HG02870 (cell line): ENCODE data around the gene APCDD1L.

ENCODE experiments used
- ATAC-seq: cut with Tn5 transposase; IDR thresholded peaks from one replicate; pipeline ENCODE4 v1.9.1; 2021; ENCODE audit warnings: mild to moderate bottlenecking, moderate library complexity; ENCODE audit not compliant: unreplicated experiment

Gene APCDD1L

DNA sequence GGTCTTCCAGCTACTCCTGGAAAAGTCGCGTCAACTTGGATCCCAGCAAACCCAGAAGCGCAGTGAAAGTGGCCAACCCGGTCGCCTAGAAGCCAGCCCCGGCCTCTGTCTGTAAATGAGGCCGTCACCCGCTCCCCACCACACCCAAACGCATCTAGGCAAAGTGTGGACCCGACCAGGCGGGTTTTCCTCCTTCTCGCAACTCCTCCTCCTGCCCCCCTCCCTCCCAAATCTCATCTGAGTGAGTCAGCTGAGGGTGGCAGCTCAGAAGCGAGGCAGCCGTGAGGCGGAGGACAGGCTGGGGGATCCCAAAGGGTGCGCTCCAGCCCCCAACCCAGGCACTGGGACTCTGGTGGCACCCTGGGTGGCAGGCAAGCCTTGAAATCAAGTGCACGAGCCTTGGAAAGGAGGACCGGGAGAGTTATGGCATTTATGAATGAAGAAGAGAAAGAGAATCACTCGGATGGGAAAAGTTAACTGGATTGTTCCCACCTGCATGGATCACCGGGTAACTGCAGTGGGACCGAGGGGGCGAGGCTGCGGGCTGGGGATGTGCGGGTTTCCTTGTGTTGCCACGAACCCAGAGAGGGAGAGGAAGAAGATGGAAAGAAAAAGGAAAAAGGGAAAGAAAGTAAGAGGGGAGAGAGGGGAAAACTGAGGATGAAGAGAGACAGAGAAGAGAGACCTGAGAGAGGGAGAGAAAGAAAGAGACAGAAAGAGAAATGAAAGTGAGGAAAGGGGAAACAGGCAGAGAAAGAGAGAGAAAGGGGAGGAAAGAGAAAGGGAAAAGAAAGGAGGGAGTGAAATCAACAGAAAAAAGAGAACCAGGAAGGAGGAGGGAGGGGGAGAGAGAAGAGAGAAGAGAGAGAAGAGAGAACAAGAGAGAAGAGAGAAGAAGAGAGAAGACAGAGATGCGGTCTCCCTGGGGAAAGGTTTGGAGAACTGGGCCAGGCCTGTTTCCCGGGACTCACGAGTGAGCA lies at the start of gene APCDD1L:
TSS of gene APCDD1L (minus strand) at position 167 of the 980 bp plus-strand sequence. CDS start 692 bp downstream, outside the sequence.
- no peak for ATAC-seq

DNA sequence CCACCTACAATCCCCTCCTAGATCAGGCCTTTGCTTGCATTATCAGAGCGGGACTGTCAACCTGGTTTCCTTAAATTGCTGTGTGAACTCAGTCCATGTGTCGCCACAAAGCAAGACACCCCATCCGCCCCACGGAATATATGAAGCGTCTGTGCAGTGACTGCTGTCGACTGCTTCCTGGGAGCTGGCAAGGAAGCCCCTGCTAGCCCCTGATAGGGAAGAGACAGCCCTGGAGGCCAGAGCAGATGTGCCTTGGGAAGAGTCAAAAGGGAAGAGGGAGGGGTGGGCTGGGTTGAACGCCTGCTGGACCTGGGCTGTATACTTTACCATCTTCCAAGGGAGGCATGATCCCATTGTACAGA lies 44.1 kb upstream of the APCDD1L start:
- no peak for ATAC-seq

DNA sequence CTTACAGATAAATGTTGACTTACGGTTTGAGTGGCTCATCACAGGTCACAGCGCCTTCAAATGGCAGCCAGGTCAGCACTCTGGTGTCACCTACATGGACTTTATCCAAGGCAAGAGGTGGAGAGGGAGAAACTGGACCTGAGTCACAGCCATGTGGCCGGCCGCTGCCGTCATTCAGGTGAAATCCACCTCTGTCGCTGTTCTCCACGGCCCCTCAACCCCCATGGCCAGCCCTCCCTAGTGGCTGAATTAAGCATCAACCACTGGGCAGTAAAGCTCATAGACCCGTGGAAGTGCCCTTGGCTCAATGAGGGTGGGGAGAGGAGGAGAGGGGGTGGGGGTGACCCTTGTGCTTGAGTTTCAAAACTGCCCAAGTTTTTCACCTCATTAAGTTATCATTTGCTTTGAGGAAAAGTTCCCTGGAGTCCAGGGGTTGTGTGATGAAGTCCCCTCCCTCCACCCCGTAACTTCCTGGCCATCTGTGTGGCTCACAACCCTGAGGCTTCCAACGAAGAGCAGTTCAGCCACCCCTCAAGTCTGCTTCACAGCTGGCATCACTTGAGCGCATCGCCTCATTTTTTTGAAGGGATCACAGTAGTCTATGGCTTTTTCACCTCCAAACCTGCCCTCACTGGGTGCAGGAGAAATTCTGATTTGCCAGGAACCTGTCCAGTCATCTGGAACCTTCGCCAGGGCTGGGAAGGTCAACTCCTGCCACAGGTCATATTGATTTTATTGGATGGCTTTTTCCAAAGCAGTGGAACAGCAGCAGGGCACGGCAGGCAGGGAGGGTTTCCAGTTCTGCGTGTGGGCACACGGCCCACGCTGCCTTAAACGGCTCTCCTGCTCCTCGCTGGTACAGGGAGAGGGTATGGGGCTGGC lies 43.5 kb upstream of the APCDD1L start:
- no peak for ATAC-seq

DNA sequence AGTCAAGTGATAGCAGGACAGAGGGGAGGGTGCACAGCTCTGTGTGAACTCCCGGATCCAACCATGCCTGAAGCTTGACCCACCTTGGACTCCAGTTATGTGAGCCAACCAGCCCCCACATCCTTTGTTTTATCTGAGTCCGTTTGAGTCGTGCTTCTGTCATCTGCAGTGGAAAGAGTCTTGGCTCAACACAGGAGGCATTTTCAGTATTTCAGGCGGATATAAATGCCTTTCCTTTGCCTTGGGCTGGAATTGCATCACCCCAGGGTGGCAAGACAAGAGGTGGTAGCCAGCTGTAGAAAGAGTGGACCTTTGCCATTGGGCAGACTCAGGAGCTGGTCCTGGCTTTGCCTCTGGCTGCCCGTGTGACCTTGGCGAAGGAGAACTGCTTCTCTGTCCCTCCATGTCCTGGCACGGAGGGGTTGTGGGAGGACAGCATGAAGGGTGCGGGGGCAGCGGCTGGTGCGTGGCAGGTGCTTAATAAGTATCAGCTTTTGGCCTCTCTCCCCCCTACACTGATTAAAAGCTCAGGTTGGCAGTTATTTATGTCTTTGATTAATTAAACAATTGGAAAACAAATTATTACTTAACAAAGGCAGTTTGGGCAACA lies 42.6 kb upstream of the APCDD1L start:
- no peak for ATAC-seq

DNA sequence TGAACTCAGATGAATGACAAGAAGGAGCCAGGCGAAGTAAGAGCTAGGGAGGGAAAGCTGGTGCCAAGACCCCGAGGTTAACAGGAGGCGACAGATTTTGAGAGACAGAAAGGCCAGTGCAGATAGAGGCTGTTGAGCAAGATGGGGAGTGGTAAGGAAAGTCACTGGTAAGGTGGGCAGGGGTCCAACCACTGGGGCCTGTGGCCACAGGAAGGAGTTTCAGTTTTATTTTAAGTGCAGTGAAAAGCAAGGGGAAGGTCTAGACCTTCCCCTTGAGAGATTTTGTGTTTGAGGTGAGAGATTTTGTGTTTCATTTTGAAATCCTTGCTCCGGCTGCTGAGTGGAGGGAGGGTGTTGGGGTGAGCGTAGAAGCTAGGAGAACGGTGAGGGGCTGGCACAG lies 41.8 kb upstream of the APCDD1L start:
- ATAC-seq: no peak

DNA sequence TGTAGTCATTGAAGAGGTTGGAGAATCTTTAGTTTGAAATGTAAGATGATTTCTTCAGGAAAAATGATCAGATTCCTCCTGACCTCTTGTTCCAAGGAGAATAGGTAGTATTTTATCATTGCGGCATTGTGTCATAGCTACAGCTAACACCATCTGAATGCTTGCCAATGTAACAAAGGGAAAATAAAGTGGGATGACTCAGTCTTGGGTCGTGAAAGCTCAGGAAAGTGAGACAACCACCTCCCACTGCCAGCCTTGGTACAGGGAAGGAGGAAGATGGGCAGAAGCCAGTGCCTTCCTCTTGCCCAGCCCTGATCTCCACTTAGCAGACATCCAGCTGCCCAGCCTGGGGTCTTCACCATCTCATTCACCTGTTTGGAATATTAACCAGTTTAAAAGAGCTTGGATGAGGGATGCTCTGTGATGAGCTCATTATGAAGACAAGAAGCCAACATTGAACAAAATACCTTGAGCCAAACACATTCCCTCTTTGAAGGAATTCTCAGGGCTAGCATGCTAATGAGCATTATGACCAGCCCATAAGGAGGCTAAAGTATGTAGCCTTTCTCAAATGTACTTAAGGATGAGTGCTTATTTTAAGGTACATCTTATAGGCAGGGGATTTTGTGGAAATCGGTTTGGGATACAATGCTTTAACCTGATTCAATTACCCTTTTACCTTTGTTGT lies 40.0 kb upstream of the APCDD1L start:
- ATAC-seq: no peak

DNA sequence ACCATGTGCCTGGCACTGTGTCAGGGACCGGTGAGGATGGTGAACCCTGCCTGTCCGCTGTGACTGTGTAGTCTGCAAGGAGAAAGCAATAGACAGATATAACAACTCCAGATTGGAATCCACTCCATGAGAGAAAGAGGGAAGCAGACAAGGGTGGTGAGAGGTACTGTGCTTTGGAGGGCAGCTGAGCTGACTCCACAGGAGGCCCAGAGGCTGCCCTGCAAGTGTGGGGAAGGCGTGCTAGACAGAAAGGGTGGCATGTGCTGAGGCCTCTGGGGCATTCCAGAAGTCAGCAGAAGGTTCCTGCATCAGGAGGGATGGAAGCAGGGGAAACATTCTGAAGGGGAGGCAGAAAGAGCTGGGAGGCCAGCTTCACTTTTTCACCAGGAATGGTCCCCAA lies 39.3 kb upstream of the APCDD1L start:
- no peak for ATAC-seq

DNA sequence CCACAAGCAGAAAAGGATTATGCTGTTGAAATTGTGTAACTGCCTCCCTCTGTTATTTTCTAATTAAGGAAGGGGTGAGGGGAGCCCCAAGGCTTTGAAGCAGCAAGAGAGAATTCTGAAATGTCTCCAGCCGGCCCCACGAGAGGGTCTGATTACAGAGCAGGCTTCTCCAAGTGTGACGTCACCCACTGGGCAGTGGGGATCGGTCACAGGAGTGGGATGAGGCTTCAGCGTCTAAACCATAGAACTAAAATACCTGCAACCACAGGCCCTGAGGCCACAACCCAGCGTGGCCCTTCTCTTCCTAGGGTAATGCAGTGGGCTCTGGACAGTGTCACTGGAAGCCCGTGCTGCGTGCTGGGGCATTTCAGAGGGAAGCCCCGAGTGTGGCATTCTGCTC lies 38.6 kb upstream of the APCDD1L start:
- no peak for ATAC-seq

DNA sequence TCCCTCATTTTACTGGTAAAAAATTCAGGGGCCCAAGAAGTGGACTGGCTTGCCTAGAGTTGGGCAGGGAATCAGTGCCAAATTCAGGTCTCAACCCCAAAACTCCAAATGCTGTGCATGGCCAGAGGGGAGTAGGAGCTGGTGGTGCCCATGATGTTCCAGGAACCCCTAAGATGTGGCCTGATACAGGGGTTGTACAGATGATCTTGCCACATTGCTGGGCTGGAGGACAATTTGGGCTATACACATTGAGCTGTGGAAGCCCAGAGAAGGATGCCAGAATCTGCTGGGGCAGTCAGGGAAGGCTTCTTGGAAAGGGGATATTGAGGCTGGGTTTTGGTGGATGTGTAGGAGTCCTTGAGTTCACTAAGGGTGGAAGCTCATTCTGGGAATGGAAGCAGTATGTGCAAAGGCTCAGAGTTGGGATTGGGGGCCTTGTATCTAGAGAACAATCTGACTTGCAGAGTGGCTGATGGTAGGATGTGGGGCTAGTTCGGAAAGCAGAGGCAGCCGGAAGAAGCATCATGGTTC lies 38.0 kb upstream of the APCDD1L start:
- ATAC-seq: no peak

DNA sequence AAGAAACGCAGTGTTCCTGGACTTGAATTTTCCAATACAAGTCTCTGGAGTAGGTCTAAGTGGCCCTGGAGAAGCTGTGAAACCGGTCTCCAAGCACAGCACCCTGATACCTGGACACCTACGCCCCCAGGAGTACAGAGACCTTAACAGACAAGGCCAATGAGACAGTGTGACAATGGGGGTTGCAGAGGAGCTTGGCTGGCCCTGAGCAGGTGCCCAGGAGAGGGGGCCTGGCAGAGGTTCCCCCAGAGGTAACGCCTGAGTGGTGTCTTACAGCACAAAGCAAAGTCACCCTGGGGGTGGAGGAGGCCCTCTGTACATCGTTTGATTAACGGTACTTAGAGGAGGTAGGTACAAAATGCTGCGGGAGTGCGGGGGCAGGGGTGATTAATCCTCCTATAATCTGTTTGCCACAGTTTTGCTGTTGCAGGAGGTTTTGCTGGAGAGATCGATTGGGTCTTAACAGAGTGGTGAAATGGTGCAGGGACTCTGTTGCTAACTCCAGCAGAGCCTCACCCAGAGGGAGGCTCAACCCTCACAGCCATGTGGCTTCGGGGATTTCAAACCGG lies 37.3 kb upstream of the APCDD1L start:
- no peak for ATAC-seq

DNA sequence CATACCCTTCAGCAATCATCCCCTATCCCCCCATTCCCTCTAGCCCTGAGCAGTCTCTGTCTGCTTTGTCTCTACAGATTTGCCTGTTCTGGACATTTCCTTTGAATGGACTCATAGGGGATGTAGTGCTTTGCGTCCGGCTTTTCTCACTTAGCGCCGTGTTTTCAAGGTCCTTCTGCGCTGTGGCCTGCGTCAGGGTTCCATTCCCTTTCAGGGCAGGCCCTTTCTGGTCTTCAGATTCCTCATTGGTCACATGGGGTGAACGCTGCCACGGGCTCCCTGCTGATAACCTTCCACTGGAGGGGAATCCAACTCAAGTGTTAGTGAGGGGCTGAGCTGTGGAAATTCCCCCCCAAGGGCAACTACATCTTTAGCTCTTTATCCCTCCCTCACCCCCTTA lies 36.4 kb upstream of the APCDD1L start:
- ATAC-seq: no peak

DNA sequence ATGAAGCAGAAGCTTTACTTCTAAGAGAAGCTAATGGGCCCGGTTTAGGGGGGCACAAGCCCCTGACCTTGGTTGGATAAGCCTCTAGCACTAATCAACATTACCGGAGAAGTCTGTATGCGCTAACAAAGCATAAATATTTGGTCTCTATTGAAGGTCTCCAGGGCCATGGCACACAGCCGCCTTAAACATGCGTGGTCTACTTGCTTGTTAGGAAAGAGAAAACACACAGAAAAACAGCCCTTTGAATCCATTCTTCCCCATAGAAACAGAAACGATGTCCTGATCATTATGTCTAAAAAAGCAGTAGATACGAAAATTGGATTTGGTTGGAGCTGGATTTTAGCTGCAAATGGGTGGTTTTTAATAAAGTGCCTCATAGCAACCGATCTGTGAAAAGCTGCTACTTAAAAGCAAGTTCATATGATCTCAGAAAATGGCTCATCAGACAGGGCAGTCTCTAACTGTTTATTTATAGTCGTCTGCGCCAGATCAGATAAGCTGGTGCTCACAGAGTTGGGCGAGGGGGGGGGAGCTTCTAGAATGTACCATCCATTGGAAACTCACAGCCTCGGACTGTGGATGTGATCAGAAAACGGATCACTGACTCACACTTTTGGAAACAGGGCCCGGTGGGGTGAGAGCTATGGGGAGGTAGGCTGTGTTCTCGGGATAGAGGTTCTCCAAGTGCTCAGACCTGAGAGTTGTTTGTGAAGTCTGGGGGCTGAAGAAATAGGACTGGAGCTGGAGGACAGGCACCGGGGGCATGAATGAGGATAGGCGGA lies 35.3 kb upstream of the APCDD1L start:
- ATAC-seq: no peak

DNA sequence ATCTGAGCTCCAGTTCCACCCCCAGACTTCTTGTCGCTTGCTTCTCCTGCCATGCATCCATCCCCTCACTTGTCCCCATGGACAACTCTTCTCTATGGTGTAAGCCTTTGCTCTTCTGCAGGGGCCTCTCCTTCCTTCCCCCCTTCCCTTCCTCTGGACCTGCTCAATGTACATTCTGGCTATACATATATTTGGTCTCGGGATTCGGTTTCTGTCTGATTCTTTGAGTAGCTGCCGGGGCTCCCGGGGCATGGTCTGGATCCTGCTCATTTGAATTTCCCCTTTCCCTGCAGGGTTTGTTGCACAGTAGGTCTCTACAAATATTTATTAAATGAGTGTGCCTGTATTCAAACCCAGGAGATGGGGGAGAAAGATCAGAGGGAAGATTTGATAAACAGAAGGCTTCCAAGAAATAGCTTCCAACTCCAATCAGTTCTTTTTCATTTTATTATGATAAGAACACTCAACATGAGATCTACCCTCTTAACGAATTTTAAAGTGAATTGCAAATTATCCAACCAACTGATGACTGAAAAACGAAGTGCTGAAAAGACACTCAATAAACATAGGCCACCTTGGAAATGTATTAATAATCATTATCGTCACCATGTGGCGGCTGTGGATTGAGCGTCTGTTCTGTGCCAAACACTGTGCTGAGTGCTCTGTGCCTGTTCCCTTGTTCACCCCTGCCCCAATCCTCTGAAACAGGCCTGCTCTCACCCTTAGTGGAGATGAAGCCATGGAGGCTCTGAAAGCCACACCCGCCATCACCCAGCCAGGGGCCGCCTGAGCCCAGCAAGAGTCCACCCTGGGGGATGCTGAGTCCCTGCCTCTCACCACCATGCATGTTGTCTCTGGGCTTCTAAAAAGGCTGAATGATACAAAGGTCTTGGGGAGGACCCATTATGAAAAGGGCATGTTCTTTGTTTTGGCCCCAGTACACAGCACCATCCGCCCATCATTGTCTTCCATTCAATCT lies 34.3 kb upstream of the APCDD1L start:
- ATAC-seq: no peak

DNA sequence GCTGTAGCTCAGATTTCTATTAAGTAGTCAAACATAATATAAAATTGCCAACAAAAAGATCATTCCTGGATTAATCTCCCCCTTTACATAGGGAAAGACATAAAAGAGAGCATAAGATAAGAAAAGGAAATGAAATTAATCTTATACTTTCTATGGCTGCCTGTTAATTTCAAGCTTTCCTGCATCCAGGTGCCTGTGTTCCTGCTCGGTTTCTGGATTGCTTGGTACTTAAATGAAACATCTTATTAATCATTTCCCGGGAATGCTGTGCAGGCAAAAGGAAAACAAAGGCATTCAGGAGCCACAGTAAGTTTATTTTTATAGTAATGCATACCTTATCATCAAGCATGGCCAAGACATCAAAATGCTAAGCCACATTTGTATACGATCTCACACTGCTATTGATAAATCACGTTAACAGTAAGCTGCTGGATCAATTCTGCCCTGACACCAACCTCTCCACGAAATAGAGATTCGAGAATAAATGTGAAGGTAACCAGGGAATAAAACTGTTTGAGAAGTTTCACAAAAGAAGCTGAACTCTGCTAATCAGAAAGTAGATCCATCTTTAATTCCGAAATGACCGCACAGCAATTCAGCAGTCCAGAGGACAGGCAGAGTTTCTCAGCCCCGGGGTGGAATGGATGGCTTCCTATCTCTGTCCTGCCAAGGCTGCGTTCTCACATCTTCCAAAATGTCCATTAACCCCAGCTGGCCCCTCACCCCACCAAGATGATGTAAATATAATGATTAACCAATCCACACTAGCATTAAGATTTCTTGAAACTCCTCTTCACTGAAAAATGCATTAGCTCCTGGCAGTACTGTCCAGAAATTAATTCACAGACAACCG lies 32.6 kb upstream of the APCDD1L start:
- ATAC-seq: no peak

DNA sequence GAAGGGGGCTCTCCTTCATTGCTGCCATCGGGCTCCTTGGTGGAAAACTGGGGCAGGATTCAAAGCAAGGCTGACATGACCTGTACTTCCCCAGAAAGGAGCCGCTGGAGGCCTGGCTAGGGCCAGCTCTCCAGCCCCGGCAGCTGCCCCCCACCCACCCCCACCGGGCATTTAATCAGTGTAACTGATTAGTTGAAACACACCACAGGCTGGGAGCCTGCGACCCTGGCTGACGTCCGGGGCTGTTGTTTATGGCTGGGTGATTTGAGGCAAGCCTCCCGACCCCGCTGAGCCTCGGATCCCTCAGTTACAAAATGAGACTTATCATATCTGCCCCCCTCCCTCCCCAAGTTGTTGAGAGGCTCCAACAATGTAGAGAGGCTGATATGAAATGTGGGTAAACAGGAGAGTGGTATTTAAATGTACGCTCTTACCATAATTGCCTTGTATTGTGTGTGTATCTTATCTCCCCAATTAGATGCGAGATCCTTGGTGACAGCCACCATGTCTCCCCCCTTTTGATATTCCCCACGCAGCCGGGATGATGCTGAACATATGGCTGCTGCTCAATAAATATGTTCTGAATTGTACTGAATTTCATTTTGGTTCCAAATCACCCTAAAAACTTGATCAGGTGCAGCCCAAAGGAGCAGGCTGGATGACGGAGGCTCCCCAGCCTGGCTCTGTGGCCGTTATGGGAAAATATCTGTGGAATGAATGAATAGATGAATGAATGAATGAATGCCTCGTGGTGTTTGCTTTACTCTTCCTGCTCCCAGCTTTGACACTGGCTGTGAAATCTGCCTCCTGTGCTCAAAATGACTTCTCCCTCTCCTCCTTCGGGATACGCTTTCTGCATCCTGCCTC lies 31.8 kb upstream of the APCDD1L start:
- ATAC-seq: no peak

DNA sequence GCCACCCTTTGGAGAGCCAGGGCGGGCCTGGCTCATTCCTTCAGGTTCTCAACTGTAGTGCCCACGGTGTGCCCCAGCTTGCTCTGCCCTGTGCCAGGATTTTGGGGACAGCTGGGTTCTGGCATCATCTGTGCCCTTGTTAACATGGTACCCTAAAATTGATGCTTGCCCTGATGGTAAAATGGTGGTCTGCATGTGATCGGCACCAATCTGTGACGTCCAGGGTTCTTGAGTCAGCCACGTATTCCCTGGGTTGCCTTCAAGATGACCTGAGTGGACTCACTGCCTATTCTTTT lies 31.2 kb upstream of the APCDD1L start:
- no peak for ATAC-seq
